Astrocyte of the hippocampus (primary cell): ENCODE data around the gene NREP.

Source experiments
- DNase-seq: peaks from one replicate; pipeline ENCODE4 v3.0.0; 2011; ENCODE audit warnings: low read depth, low spot score

NREP gene

DNA sequence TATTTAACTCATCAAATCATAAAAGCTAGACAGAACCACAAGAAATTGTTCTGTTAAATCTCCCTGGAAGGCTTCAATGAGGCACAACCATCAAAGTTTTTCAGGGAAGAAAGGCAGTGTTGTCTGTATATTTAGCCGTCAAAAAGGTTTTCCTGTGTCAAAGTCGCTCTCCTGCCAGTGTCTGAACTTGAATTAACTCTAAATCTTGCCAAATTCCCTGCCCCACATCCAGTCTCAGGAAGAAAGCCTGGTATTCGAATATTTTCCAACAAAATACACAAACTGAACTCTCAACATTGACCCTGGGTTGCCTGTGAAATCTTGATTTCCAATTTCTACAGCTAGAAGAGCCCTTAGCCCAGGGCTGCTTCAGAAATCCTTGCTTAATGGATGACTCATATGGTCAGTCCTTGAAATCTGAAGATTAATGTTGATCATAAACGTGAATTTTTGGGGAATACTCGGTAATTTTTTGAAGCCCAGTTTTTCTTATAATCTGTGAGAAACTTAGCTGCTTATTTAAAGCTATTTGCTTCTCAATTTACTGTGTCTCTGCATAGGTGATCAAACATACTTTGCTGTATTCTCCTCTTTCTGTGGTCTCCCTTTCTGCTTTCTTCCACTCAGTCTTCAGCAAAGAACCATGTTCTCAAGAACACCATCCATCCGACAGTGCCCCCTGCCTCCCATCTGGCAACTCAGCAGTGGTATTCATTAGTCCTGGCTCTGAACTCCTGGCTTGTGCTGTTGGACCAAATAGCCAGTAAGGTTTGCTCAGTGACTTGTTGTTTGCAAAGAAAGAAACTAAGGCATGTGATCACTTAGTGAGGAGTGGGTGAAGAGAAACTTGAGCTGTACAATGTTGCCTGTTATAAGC, 58.9 kb downstream of the NREP start:
- peak; percentile 23 for DNase-seq

DNA sequence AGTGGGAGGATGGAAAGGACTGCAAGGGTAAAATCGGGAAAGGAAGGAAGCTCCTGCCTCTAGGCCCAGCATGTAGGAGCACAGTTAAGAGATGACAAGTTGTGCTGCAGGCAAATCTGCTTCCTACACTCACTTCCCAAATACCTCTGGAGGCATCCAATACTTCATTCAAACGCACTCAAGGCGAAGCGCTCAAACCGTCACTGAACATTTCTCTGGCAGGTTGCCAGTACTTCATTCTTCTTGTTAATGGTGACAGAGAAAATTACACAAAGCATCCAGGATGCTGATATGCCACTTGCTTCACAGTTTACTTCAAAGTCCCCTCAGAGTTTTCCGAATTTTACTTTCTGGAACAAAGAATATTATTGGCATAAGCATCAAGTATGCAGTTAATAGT, 59.8 kb downstream of the NREP start:
- peak; percentile 60 for DNase-seq

DNA sequence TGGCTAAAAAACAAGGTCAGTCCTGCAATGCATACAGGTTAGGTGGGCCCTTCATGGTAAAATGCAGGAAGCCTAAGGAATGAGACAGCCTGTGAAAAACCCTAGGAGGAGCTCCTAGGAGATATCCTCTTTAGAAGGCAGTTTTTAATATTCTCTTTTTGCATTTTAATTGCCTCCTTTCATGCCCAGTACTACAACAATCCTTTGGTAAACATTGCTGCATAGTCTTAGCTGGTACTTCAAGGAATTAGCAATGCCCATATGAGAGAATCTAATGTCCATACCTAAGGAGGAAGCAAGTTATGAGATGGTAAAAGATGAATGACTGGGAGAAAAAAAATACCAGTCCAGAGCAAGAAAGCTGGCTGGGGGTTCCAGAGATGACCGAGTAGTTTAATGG, 61.0 kb downstream of the NREP start:
- DNase-seq: no peak

- no peak for DNase-seq
Measured at GRCh38 chr5:111694133-111694532, 62.9 kb downstream of the NREP start.

DNA sequence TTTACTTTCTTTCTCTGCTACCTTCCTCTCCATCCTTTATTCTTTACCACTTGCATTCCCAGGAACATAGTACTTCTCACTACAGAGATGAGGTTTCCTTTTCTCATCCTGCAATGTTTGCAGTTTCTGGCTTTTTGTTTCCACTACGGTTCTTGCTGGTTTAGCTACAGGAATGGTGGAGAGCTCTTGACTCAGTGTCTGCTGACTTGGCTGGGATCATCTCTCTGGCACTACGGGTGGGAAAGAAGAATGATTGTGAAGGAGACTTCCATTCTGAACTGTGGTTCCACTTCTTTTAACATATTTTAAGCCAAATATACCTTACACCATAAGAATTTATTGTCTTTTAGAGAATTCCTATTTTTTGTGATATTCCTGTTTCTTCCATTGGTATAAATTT, 65.1 kb downstream of the NREP start:
- DNase-seq: no peak

DNA sequence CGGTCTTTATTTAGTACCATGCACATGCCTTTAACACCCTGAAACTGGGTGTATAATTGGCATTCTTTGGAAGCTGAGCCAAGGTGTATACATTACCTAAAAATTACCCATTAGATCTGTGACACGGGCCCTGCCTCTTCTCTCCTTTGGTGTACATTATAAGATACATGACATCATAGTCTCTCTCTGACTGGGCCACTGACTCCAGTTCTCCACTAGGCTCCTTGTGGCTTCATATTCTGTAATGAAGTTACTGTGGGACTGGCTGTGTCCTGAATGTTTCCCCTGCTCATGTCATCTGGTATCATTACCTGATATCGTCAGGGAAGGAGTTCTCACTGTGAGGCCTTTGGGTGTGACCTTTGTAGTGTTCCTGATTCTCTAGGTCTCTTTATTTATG, 65.5 kb downstream of the NREP start:
- DNase-seq: no peak

GRCh38 chr5:111689357-111689935, 67.5 kb downstream of the NREP start:
- no peak for DNase-seq

DNA sequence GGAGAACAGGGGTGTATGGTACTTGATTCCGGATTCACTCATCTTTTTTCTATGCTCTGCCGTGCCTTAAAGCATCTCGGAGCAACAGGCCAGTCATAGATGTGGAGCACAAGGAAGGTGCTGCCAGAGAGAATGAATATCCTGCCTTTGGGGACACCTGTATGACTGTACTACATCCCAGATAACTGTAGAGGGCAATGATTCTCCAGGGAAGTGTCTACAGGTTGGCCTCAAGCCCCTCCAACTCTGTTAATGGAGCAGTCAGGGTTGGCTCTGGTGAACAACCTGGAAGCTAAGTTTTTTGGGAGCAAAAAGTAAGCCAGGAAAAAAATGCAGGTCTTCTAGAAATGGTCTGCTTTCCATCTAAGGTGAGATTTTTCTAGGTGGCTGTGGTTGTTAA, 71.0 kb downstream of the NREP start:
- DNase-seq: no peak

- DNase-seq: no peak
Measured at GRCh38 chr5:111682641-111683040, 74.4 kb downstream of the NREP start.

- no peak for DNase-seq
Measured at GRCh38 chr5:111682121-111682520, 74.9 kb downstream of the NREP start.

DNA sequence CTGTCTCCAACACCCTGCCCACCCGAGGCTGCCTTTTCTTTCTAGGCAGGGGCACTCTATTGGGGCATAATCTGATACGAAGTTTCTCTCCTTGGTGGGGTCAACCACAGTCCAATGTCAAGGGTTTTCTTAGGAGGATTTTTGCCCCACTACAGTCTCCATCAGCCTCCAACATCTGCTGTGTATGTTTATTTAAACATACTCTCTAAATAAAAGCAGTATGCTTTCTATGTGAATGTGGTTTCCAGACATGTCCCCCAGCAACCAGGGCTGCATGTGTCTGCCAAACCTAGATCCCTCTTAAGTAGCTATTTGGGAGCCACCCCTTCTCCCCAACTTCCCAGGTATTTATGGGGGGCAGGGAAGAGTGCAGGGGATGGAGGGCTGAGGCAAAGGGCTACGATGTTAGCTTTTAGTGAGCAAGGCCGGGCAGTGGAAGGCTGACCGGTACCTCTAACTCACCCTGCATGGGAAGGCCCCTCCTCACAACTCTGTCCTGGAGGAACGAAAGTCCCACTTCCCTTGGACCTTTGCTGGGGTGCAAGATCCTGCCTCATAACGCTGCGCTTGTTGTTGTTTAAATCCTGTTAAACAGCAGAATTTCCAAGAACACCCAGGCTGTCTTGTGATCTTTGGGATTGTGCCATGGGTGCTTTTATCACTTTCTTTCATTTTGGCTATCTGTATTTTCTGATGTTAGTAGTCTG, 75.4 kb downstream of the NREP start:
- DNase-seq: no peak

- peak; percentile 89 for DNase-seq
Measured at GRCh38 chr5:111680737-111681413, 76.1 kb downstream of the NREP start.

GRCh38 chr5:111679611-111680010, 77.4 kb downstream of the NREP start:
- DNase-seq: no peak
